Putamen (tissue), 1 donor: ENCODE measurements around the gene HDAC6.
"Not testable (repeated sequence)": the region's sequence is repeated elsewhere in the genome, so short reads cannot be mapped to it uniquely, and the experiment has no call there.

Source experiments
- DNase-seq: peaks from one replicate; pipeline ENCODE4 v3.0.0-alpha.2; 2016; ENCODE audit warnings: low spot score

Gene HDAC6

DNA sequence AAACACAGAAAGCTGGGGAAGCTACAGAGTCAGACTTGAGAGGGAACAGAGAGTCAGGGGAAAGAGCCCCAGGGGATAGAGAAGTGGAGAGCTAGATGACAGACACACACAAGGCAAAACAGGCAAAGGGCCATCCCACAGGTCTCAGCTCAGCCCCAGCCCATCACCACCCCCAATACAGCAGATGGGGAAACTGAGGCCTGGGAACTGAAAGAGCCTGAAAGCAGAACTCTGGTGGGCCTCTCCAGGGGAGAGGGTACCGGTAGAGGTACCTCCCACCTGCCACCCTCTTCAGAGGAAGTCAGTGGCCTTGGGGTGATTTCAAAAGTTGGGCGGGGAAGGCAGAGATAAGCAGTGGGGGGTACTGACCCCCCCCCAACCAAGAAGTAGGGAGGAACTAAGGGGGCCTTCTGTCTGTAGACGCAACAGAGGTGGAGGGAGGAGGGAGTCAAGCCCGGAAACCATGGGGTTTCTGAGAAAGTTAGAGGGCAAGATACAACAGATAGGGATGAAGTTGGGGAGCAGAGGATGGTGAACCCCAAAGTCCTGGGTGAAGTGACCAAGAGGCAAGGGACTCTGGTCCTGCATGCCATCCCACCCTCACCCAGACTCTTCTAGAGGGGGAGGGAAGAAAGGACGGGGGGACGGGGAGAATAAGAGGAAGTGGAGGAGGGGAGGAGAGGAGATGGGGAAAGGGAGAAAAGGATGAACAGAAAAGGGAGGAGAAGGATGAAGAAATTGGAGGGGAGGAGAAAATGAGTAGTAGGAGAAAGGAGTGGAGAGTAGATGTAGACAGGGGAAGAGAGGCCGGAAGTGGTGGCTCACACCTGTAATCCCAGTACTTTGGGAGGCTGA lies 12.3 kb upstream of the HDAC6 start:
- DNase-seq: no peak

GRCh38 chrX:48790477-48790876 lies 11.4 kb upstream of the HDAC6 start:
- no peak for DNase-seq

DNA sequence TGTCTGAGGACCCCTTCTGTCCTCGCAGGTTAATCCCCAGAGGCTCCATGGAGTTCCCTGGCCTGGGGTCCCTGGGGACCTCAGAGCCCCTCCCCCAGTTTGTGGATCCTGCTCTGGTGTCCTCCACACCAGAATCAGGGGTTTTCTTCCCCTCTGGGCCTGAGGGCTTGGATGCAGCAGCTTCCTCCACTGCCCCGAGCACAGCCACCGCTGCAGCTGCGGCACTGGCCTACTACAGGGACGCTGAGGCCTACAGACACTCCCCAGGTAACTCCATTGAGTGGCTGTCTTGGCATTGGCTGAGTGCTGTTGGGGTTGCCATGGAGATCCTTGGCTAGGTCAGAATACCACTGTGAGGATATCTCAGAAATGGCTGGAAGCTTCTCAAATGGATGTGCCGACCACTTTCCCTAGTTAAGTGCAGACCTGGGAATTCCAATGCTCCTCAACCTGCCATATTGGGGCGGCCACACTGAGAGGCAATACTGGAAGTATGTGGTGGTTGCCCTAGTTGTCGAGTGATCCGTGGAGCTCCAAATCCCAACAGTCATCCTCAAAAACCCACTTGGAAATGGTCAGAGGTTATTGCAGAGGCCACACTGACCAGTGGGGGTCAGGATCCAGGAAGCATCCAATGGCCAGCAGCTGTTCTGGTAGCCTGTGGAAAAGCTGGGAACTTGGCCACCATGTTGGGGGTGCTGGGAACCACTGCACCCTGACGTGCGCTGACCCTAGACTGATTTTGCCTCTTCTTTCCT lies 10.6 kb upstream of the HDAC6 start:
- DNase-seq: no peak

DNA sequence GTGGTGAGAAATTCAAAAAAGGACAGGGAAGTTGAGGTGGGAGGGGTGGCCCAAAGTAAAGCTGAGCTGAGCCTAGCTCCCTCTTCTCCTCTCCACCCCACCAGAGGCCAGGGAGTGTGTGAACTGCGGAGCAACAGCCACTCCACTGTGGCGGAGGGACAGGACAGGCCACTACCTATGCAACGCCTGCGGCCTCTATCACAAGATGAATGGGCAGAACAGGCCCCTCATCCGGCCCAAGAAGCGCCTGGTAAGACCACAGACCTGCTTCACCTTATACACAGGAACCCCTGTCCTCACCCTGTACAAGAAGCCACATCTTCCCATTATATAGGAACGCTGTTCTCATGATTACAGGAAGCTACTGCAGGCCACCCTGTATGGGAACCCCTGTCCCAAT lies 9.6 kb upstream of the HDAC6 start:
- DNase-seq: no peak

GRCh38 chrX:48793935-48794334 lies 7.9 kb upstream of the HDAC6 start:
- DNase-seq: no peak

- no peak for DNase-seq
Measured at GRCh38 chrX:48794340-48794910, 7.4 kb upstream of the HDAC6 start.

DNA sequence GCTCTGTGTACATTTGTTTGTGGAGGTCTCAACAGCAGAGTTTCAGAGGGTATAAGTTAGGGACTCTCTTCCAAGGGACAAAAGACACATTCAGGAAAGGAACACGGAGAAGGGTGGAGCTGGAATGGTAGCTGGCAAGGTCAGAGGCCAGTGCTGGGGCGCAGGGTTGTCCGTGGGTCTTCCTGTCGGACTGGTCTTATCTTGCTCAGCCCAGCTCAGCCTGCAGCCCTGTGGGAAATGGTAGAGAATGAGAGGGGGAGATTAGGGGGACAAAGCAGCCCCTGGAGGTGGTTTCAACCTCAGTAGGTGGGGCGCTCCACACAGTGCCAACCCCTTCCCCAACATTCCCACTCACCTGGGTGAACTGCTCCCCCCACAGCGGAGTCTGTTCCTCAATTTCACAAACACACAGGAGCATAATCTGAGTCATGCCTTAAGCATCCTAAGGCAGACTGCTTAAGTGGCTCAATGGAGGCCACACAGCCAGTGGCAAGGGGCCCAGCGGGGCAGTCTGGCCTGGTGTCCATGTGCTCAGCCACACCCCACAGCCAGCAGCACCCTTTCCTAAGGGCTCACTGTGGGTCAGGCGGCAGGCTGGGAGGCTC lies 6.9 kb upstream of the HDAC6 start:
- DNase-seq: no peak

GRCh38 chrX:48798318-48798717 lies 3.5 kb upstream of the HDAC6 start:
- no peak for DNase-seq

DNA sequence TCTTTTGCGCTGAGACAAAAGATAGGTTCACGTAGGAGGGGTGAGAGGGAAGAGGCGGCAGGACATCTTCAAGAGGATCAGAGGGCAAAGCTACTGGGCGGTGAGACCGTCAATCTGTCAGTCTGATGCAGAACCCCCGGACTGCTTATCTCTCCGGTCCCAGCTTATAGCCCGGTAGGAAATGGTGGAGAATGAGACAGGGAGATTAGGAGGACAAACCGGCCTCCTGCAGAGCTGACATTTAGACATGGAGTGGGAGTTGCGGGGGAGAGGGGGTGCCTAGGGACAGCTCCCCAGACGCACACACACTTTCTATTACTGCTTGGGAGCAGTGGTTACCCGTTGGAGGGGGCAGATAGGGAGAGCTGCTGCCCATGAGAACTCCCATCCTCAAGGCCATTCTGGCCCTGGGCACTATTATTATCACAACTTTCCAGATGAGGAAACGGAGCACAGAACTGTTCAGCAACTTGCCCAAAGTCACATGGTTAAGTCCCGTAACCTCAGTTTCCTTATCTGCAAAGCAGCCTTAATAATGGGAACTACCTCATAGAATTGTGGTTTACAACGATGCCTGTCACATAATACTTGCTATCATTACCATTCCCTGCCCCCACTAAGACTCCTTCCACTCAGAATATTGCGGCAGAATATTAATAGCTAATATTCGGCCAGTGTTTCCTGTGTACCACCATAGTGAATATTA lies 1.1 kb upstream of the HDAC6 start:
- no peak for DNase-seq

- no peak for DNase-seq
Measured at GRCh38 chrX:48802089-48802904, 430 bp downstream of the HDAC6 start.

GRCh38 chrX:48802905-48803200 lies 986 bp downstream of the HDAC6 start:
- DNase-seq: no peak

GRCh38 chrX:48806081-48806480 lies 4.2 kb downstream of the HDAC6 start:
- DNase-seq: no peak

DNA sequence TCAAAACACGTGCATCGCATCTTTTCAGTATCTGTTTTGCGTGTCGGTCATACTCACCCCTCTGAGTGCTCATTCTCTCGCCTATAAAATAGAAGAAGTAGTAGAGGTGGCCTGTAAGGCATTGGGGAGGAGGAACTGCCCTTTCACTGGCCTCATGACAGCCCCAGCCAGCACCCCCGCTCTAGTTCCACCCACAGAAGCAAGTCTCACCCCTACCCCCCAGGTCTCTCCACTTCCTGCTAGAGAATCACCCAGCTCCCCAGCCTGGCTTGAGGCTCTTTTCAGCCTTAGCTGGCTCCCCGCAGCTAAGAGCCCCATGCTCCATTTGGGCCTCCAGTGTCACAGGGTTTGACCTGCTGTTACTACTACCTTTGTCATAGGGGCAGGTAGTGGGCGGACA lies 11.8 kb downstream of the HDAC6 start:
- DNase-seq: no peak

GRCh38 chrX:48814722-48815121 lies 12.9 kb downstream of the HDAC6 start:
- DNase-seq: no peak

DNA sequence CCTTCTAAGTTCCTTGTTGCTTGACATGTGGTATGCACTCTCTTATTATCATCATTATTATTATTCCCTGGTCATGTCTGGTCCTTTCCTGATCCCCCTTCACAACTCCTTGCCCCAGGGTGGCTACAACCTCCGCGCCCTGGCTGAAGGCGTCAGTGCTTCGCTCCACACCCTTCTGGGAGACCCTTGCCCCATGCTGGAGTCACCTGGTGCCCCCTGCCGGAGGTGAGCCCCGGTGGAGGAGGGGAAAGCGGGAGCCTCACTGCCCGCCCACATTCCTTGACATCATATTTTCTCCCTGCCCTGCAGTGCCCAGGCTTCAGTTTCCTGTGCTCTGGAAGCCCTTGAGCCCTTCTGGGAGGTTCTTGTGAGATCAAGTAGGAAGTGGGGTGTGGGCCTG lies 13.4 kb downstream of the HDAC6 start:
- DNase-seq: no peak

DNA sequence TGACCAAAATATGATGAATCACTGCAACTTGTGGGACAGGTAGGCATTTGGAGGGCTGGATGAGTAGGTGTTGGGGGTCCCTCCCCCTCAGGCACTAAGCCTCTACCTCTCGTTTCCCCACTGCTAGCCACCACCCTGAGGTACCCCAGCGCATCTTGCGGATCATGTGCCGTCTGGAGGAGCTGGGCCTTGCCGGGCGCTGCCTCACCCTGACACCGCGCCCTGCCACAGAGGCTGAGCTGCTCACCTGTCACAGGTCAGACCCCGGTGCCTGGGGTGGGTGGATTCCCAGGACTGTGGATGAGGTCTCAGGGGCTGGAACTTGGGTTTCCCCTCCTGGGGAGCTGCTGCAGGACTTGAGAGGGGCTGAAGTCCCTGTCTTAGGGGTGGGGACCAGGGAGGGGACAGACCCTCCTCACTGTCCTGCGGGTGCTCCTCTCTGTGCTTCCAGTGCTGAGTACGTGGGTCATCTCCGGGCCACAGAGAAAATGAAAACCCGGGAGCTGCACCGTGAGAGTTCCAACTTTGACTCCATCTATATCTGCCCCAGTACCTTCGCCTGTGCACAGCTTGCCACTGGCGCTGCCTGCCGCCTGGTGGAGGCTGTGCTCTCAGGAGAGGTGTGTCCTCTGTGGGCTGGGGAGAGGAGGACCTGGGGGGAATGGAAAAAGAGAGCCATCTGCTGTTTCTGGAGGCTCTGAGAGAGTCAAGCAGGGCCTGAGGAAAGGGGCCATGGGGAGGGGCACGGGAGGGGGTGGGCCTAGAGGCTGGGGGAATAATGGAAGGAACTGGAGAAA lies 14.3 kb downstream of the HDAC6 start:
- DNase-seq: no peak

GRCh38 chrX:48818098-48818497 lies 16.2 kb downstream of the HDAC6 start:
- no peak for DNase-seq

- no peak for DNase-seq
Measured at GRCh38 chrX:48818866-48819265, 17.0 kb downstream of the HDAC6 start.

- not testable (repeated sequence) for DNase-seq
Measured at GRCh38 chrX:48819394-48819793, 17.5 kb downstream of the HDAC6 start.

DNA sequence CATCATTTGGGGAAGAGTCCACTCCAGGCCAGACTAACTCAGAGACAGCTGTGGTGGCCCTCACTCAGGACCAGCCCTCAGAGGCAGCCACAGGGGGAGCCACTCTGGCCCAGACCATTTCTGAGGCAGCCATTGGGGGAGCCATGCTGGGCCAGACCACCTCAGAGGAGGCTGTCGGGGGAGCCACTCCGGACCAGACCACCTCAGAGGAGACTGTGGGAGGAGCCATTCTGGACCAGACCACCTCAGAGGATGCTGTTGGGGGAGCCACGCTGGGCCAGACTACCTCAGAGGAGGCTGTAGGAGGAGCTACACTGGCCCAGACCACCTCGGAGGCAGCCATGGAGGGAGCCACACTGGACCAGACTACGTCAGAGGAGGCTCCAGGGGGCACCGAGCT lies 21.2 kb downstream of the HDAC6 start:
- no peak for DNase-seq

- no peak for DNase-seq
Measured at GRCh38 chrX:48824066-48824465, 22.2 kb downstream of the HDAC6 start.
